IMR-90 (cell line): Measurements from ENCODE around the gene CD40LG. TPM values are rescaled to one million over a fixed set of nuclear protein-coding genes. Genes with fewer than 3 reads are reported as not detected.

Experiments
- ATAC-seq: fragments of 200-7000 bp; cut with Tn5 transposase; 2 replicates; pipeline ENCODE4 v1.9.1; 2020; ENCODE audit warnings: low read depth, mild to moderate bottlenecking, moderate library complexity
- BruUV-seq: library from RNA; stranded (reverse); fragments of 400-500 nt; replicated peaks from 2 replicates; lab custom pipeline; 2021; lab: Mats Ljungman, UMichigan
- CTCF ChIA-PET: fragments of 300-600 bp; formaldehyde crosslinking; extraction: SDS; loops from one replicate; lab custom pipeline; 2021; ENCODE audit warnings: antibody characterized with exemption; lab: Yijun Ruan, JAX
- POLR2A ChIA-PET: fragments of 300-600 bp; sonication (Branson Sonifier 250); formaldehyde crosslinking; loops from one replicate; lab custom pipeline; 2022; ENCODE audit warnings: antibody characterized with exemption; ENCODE audit not compliant: unreplicated experiment; lab: Charles Lee
- DNase-seq: peaks from one replicate; pipeline ENCODE4 v3.0.0; 2013
- H2AFZ ChIP-seq: replicated peaks from 2 replicates; pipeline ENCODE3; 2013; ENCODE audit warnings: low read length, mild to moderate bottlenecking; ENCODE audit not compliant: poor library complexity
- H2AK5ac ChIP-seq: 2 replicates; pipeline ENCODE4 v1.6.1; 2013; ENCODE audit warnings: low read depth, low read length, inconsistent platforms
- H2AK9ac ChIP-seq: replicated peaks from 2 replicates; pipeline ENCODE3; 2013; ENCODE audit warnings: mild to moderate bottlenecking, low read depth, low read length, moderate library complexity; ENCODE audit not compliant: poor library complexity
- H2BK120ac ChIP-seq: 2 replicates; pipeline ENCODE4 v1.6.1; 2013; ENCODE audit warnings: low read depth, low read length, inconsistent platforms
- H2BK15ac ChIP-seq: 3 replicates; pipeline ENCODE4 v1.6.1; 2013; ENCODE audit warnings: low read depth, low read length, inconsistent platforms
- H2BK20ac ChIP-seq: 2 replicates; pipeline ENCODE4 v1.6.1; 2013; ENCODE audit warnings: low read depth, mild to moderate bottlenecking, inconsistent platforms, low read length, moderate library complexity
- H2BK5ac ChIP-seq: 2 replicates; pipeline ENCODE4 v1.6.1; 2013; ENCODE audit warnings: mild to moderate bottlenecking, low read depth, low read length, inconsistent platforms; ENCODE audit not compliant: poor library complexity, severe bottlenecking
- H3K14ac ChIP-seq: replicated peaks from 2 replicates; pipeline ENCODE4 v1.6.1; 2013; ENCODE audit warnings: low read depth, low read length, inconsistent platforms
- H3K18ac ChIP-seq: 2 replicates; pipeline ENCODE4 v1.6.1; 2013; ENCODE audit warnings: low read depth, low read length, control low read depth
- H3K23ac ChIP-seq: 2 replicates; pipeline ENCODE4 v1.6.1; 2013; ENCODE audit warnings: low read depth, low read length, inconsistent platforms
- H3K27ac ChIP-seq: 2 replicates; pipeline ENCODE4 v1.5.1; 2013; ENCODE audit warnings: mild to moderate bottlenecking, control low read depth, low read length; ENCODE audit not compliant: insufficient read depth
- H3K27me3 ChIP-seq: 2 replicates; pipeline ENCODE4 v1.6.1; 2013; ENCODE audit warnings: low read length; ENCODE audit not compliant: control insufficient read depth, insufficient read depth
- H3K36me3 ChIP-seq: 2 replicates; pipeline ENCODE4 v1.6.1; 2013; ENCODE audit warnings: low read length, mixed read lengths; ENCODE audit not compliant: control insufficient read depth, insufficient read depth
- H3K4ac ChIP-seq: 2 replicates; pipeline ENCODE4 v1.6.1; 2013; ENCODE audit warnings: low read depth, low read length, inconsistent platforms
- H3K4me1 ChIP-seq: 2 replicates; pipeline ENCODE4 v1.6.1; 2013; ENCODE audit warnings: low read length, mixed read lengths; ENCODE audit not compliant: control insufficient read depth, insufficient read depth
- H3K4me2 ChIP-seq: 2 replicates; pipeline ENCODE4 v1.6.1; 2013; ENCODE audit warnings: low read depth, mild to moderate bottlenecking, control low read depth, low read length, moderate library complexity
- H3K4me3 ChIP-seq: 2 replicates; pipeline ENCODE4 v1.5.1; 2013; ENCODE audit warnings: low read depth, mild to moderate bottlenecking, control low read depth, low read length, moderate library complexity; ENCODE audit not compliant: insufficient read depth
- H3K56ac ChIP-seq: 2 replicates; pipeline ENCODE4 v1.6.1; 2013; ENCODE audit warnings: low read length, inconsistent platforms; ENCODE audit not compliant: insufficient read depth; ENCODE audit errors: extremely low read depth
- H3K79me1 ChIP-seq, 2 experiments: 2 replicates each; pipeline ENCODE4 v1.6.1; 2013; ENCODE audit warnings: low read length in 2 of 2, inconsistent platforms in 1 of 2, low read depth in 1 of 2
- H3K9ac ChIP-seq: 2 replicates; pipeline ENCODE4 v1.6.1; 2013; ENCODE audit warnings: low read depth, low read length, control low read depth
- H3K9me1 ChIP-seq: 2 replicates; pipeline ENCODE4 v1.6.1; 2013; ENCODE audit warnings: low read length, inconsistent platforms; ENCODE audit not compliant: insufficient read depth
- H3K9me3 ChIP-seq: 2 replicates; pipeline ENCODE4 v1.6.1; 2013; ENCODE audit warnings: low read length; ENCODE audit not compliant: control insufficient read depth, insufficient read depth
- H4K20me1 ChIP-seq: 2 replicates; pipeline ENCODE4 v1.6.1; 2013; ENCODE audit warnings: low read length, inconsistent platforms; ENCODE audit not compliant: insufficient read depth
- H4K5ac ChIP-seq: 2 replicates; pipeline ENCODE4 v1.6.1; 2013; ENCODE audit warnings: mild to moderate bottlenecking, low read depth, low read length, control low read depth
- H4K8ac ChIP-seq, 2 experiments: 2 replicates each; pipeline ENCODE4 v1.6.1; 2013; ENCODE audit warnings: low read depth in 2 of 2, low read length in 2 of 2, control low read depth in 1 of 2, inconsistent platforms in 1 of 2
- H4K91ac ChIP-seq: 2 replicates; pipeline ENCODE4 v1.6.1; 2013; ENCODE audit warnings: low read depth, low read length, inconsistent platforms; ENCODE audit not compliant: insufficient read depth
- BHLHE40 ChIP-seq: fragments of 150-350 bp; IDR thresholded peaks from 2 replicates; pipeline ENCODE4 v1.6.1; 2016; ENCODE audit warnings: mild to moderate bottlenecking, low read depth, low read length
- CEBPB ChIP-seq: IDR thresholded peaks from 2 replicates; pipeline ENCODE4 v1.6.1; 2012; ENCODE audit warnings: low read depth, low read length, improper control_type of control experiment
- CHD1 ChIP-seq: IDR thresholded peaks from 2 replicates; pipeline ENCODE4 v1.6.1; 2012; ENCODE audit warnings: low read depth, low read length, improper control_type of control experiment
- CTCF ChIP-seq: conservative IDR thresholded peaks from 2 replicates; pipeline ENCODE4 v1.5.1; 2012; ENCODE audit warnings: mild to moderate bottlenecking, low read depth, low read length, improper control_type of control experiment
- FOS ChIP-seq: fragments of 150-350 bp; IDR thresholded peaks from 2 replicates; pipeline ENCODE4 v1.6.1; 2016; ENCODE audit warnings: low read depth, low read length
- MAFK ChIP-seq: IDR thresholded peaks from 2 replicates; pipeline ENCODE4 v1.6.1; 2012; ENCODE audit warnings: low read depth, low read length, improper control_type of control experiment
- MAZ ChIP-seq: IDR thresholded peaks from 2 replicates; pipeline ENCODE4 v1.6.1; 2012; ENCODE audit warnings: low read depth, mild to moderate bottlenecking, low read length, improper control_type of control experiment, moderate library complexity, borderline replicate concordance
- MXI1 ChIP-seq: IDR thresholded peaks from 2 replicates; pipeline ENCODE4 v1.6.1; 2012; ENCODE audit warnings: low read depth, mild to moderate bottlenecking, low read length, moderate library complexity, borderline replicate concordance
- NFE2L2 ChIP-seq: fragments of 150-350 bp; IDR thresholded peaks from 2 replicates; pipeline ENCODE4 v1.6.1; 2016; ENCODE audit warnings: low read depth, mild to moderate bottlenecking, low read length
- POLR2A ChIP-seq: IDR thresholded peaks from 2 replicates; pipeline ENCODE4 v1.6.1; 2012; ENCODE audit warnings: mild to moderate bottlenecking, low read depth, low read length
- RAD21 ChIP-seq: IDR thresholded peaks from 2 replicates; pipeline ENCODE4 v1.6.1; 2012; ENCODE audit warnings: low read length, improper control_type of control experiment
- RCOR1 ChIP-seq: IDR thresholded peaks from 2 replicates; pipeline ENCODE4 v1.6.1; 2012; ENCODE audit warnings: mild to moderate bottlenecking, low read length, improper control_type of control experiment; ENCODE audit not compliant: insufficient replicate concordance
- RFX5 ChIP-seq: IDR thresholded peaks from 2 replicates; pipeline ENCODE4 v1.8.0; 2012; ENCODE audit warnings: low read depth, mild to moderate bottlenecking, low read length, moderate library complexity
- SMC3 ChIP-seq: fragments of 150-350 bp; IDR thresholded peaks from 2 replicates; pipeline ENCODE4 v1.6.1; 2016; ENCODE audit warnings: low read depth, mild to moderate bottlenecking, antibody characterized with exemption, low read length, moderate library complexity
- WGBS, 2 experiments: methylation state at CpG; one replicate each; pipeline versions ENCODE4 v1.1.5 to v1.1.7; 2013; ENCODE audit warnings: missing lambda C conversion rate in 2 of 2; ENCODE audit not compliant: insufficient read length in 1 of 2; ENCODE audit errors: extremely low coverage in 2 of 2; 5-methylcytosine and 5-hydroxymethylcytosine counted together
- dilution Hi-C: fragments of 300-500 bp; cut with HindIII; formaldehyde crosslinking; loops from one replicate; pipeline ENCODE4 v1.14.3; 2018; ENCODE audit warnings: low sequenced_read_pairs; ENCODE audit not compliant: unreplicated experiment
- in situ Hi-C: fragments of 300-500 bp; cut with MboI; formaldehyde crosslinking; loops from 3 replicates; pipeline ENCODE4 v1.14.3; 2019; ENCODE audit warnings: low sequenced_read_pairs, inconsistent platforms, mixed read lengths
- intact Hi-C: fragments of 100-400 bp; cut with micrococcal nuclease; formaldehyde crosslinking; loops from 2 replicates; pipeline ENCODE4 v1.10.0; 2022
- polyA plus RNA-seq, 3 experiments: library from polyadenylated mRNA; depleted of rRNA; stranded (reverse); fragments of >200 nt; gene quantifications; 2 replicates each; pipeline ENCODE4 v1.2.3, GENCODE V29; 2012; ENCODE audit warnings: low replicate concordance in 1 of 3
- total RNA-seq: library from RNA; depleted of rRNA; stranded (reverse); fragments of >200 nt; gene quantifications from 2 replicates; pipeline ENCODE4 v1.2.3, GENCODE V29; 2012
- TF ChIP-seq, protein P1 (sequence below): fragments of 150-350 bp; IDR thresholded peaks from 2 replicates; pipeline ENCODE4 v1.6.1; 2017; ENCODE audit warnings: mild to moderate bottlenecking, antibody characterized with exemption, low read length, low read depth
- TF ChIP-seq, protein P2 (sequence below): fragments of 150-350 bp; IDR thresholded peaks from 2 replicates; pipeline ENCODE4 v1.6.1; 2016; ENCODE audit warnings: low read depth, mild to moderate bottlenecking, low read length, moderate library complexity, borderline replicate concordance

The CD40LG gene
- total and polyA plus RNA-seq, 2 of the 4 experiments (the other 2 are of a cell fraction): not detected

- H3K9me3 ChIP-seq: no peaks in the 10 kb centered on the region
- ChIA-PET POLR2A (no interaction called here), CTCF (no interaction called here)
- no TSS peak for BruUV-seq
- no CpG with 5 or more reads among the region's 4 CpGs for WGBS, 2 experiments
- H3K27ac ChIP-seq: no peak overlapping the region
- H3K4ac ChIP-seq: no peak overlapping the region
- intact Hi-C loops (no loop called here), in situ Hi-C loops (no loop called here), dilution Hi-C loops (no loop called here)
- no peak overlapping the region for H3K4me2 ChIP-seq
- no peak overlapping the region for H3K56ac ChIP-seq
- TF ChIP-seq FOS: no peak
- no peak for TF ChIP-seq POLR2A
- TF ChIP-seq MAZ: no peak
- TF ChIP-seq, protein P1, sequence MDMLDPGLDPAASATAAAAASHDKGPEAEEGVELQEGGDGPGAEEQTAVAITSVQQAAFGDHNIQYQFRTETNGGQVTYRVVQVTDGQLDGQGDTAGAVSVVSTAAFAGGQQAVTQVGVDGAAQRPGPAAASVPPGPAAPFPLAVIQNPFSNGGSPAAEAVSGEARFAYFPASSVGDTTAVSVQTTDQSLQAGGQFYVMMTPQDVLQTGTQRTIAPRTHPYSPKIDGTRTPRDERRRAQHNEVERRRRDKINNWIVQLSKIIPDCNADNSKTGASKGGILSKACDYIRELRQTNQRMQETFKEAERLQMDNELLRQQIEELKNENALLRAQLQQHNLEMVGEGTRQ: no peak
- no peak for TF ChIP-seq CHD1
- TF ChIP-seq MXI1: no peak
- no peak for TF ChIP-seq SMC3
- TF ChIP-seq, protein P2, sequence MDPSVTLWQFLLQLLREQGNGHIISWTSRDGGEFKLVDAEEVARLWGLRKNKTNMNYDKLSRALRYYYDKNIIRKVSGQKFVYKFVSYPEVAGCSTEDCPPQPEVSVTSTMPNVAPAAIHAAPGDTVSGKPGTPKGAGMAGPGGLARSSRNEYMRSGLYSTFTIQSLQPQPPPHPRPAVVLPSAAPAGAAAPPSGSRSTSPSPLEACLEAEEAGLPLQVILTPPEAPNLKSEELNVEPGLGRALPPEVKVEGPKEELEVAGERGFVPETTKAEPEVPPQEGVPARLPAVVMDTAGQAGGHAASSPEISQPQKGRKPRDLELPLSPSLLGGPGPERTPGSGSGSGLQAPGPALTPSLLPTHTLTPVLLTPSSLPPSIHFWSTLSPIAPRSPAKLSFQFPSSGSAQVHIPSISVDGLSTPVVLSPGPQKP: no peak
- TF ChIP-seq MAFK: no peak
- TF ChIP-seq RCOR1: no peak
- no peak for TF ChIP-seq CTCF
- TF ChIP-seq BHLHE40: no peak
- TF ChIP-seq CEBPB: no peak
- TF ChIP-seq NFE2L2: no peak
- no peak for TF ChIP-seq RFX5
- no peak for TF ChIP-seq RAD21
- no peak overlapping the region for H4K5ac ChIP-seq
- H3K23ac ChIP-seq: no peak overlapping the region
- no peak overlapping the region for H3K9ac ChIP-seq
- no peak overlapping the region for H3K4me3 ChIP-seq
- no peaks in the 10 kb centered on the region for H3K9me1 ChIP-seq
- H4K91ac ChIP-seq: no peak overlapping the region
- no peak overlapping the region for H2BK20ac ChIP-seq
- no peak overlapping the region for H2BK5ac ChIP-seq
- H2BK15ac ChIP-seq: no peak overlapping the region
- H3K79me1 ChIP-seq: no peaks in the 10 kb centered on the region
- H3K36me3 ChIP-seq: no peaks in the 10 kb centered on the region
- H4K8ac ChIP-seq: no peak overlapping the region
- no peak overlapping the region for H3K18ac ChIP-seq
- H3K14ac ChIP-seq: no peak overlapping the region
- no peaks in the 10 kb centered on the region for H3K4me1 ChIP-seq
- H2AK5ac ChIP-seq: no peak overlapping the region
- ATAC-seq (no peak), DNase-seq (no peak)
- H2BK120ac ChIP-seq: no peak overlapping the region
- peaks cover 3% of the 10 kb centered on the region; the same call in 1 of the 2 replicates for H3K27me3 ChIP-seq
- no peaks in the 10 kb centered on the region for H4K20me1 ChIP-seq
- no peak overlapping the region for H2AFZ ChIP-seq
- H2AK9ac ChIP-seq: no peak overlapping the region
Observed at GRCh38 chrX:136627409-136627808, 20.5 kb upstream of the CD40LG start.
